Hematopoietic multipotent progenitor cell treated with erythropoietin and hydrocortisone succinate and interleukin-3 and kit ligand, for 17 days (in vitro differentiated cells): ENCODE measurements around the gene LIME1.

Experiments
- DNase-seq: peaks from one replicate; pipeline ENCODE4 v3.0.0-alpha.2; 2015; ENCODE audit warnings: low spot score

Gene LIME1

GRCh38 chr20:63737945-63738686 lies 1.7 kb downstream of the LIME1 start:
- DNase-seq: no peak

GRCh38 chr20:63738687-63739129 lies 2.2 kb downstream of the LIME1 start:
- DNase-seq: no peak

GRCh38 chr20:63739130-63740069 lies 2.9 kb downstream of the LIME1 start, which contains the start of gene SLC2A4RG:
Gene SLC2A4RG (plus strand): TSS chr20:63739776. CDS start chr20:63739913, 137 bp downstream.
- peak; percentile 80 for DNase-seq

GRCh38 chr20:63740070-63740626 lies 3.7 kb downstream of the LIME1 start:
- peak; percentile 52 for DNase-seq

GRCh38 chr20:63740627-63741353 lies 4.3 kb downstream of the LIME1 start:
- peak; percentile 36 for DNase-seq

GRCh38 chr20:63741354-63741675 lies 4.9 kb downstream of the LIME1 start:
- DNase-seq: no peak

- DNase-seq: no peak
Observed at GRCh38 chr20:63741676-63742380, 5.4 kb downstream of the LIME1 start.

GRCh38 chr20:63742381-63743024 lies 6.0 kb downstream of the LIME1 start:
- no peak for DNase-seq

- DNase-seq: no peak
Observed at GRCh38 chr20:63743210-63743970, 6.9 kb downstream of the LIME1 start.

- DNase-seq: no peak
Observed at GRCh38 chr20:63744158-63744557, 7.7 kb downstream of the LIME1 start.

- no peak for DNase-seq
Observed at GRCh38 chr20:63744574-63745423, 8.3 kb downstream of the LIME1 start.

GRCh38 chr20:63745424-63745805 lies 9.0 kb downstream of the LIME1 start:
- DNase-seq: no peak

GRCh38 chr20:63745961-63746731 lies 9.7 kb downstream of the LIME1 start:
- DNase-seq: no peak

- DNase-seq: no peak
Observed at GRCh38 chr20:63746751-63747315, 10.4 kb downstream of the LIME1 start.

- DNase-seq: no peak
Observed at GRCh38 chr20:63747622-63748069, 11.2 kb downstream of the LIME1 start.

- DNase-seq: no peak
Observed at GRCh38 chr20:63748070-63748933, 11.8 kb downstream of the LIME1 start.

GRCh38 chr20:63748934-63749270 lies 12.4 kb downstream of the LIME1 start:
- DNase-seq: no peak
